Effector memory CD8-positive, alpha-beta T cell (primary cell): ENCODE measurements around the gene MMAB.

Experiments
- ATAC-seq: fragments of 150-1000 bp; cut with Tn5 transposase; replicated peaks from 2 replicates; pipeline ENCODE4 v1.10.0; 2021; ENCODE audit warnings: mild to moderate bottlenecking, moderate library complexity
- DNase-seq, 3 experiments: peaks; one replicate each; pipeline ENCODE4 v3.0.0; 2021
- H3K27ac Mint-ChIP-seq, 2 donors: one replicate each; pipeline ENCODE4 v1.8.0; 2022; ENCODE audit warnings: mild to moderate bottlenecking in 2 of 2, mixed read lengths in 2 of 2, moderate library complexity in 2 of 2
- H3K27me3 Mint-ChIP-seq, 2 donors: one replicate each; pipeline ENCODE4 v1.8.0; 2022; ENCODE audit warnings: mixed read lengths in 2 of 2
- H3K36me3 Mint-ChIP-seq: one replicate; pipeline ENCODE4 v1.8.0; 2022; ENCODE audit warnings: mild to moderate bottlenecking, moderate library complexity, mixed read lengths; ENCODE audit not compliant: insufficient read depth
- H3K4me1 Mint-ChIP-seq, 2 donors: one replicate each; pipeline ENCODE4 v1.8.0; 2022; ENCODE audit warnings: low read depth in 2 of 2, mixed read lengths in 2 of 2
- H3K4me3 Mint-ChIP-seq, 2 donors: one replicate each; pipeline ENCODE4 v1.8.0; 2022; ENCODE audit warnings: mild to moderate bottlenecking in 2 of 2, mixed read lengths in 2 of 2, moderate library complexity in 2 of 2
- H3K9me3 Mint-ChIP-seq, 2 donors: one replicate each; pipeline ENCODE4 v1.8.0; 2022; ENCODE audit warnings: mixed read lengths in 2 of 2

MMAB gene

GRCh38 chr12:109542876-109543275, 30.4 kb downstream of the MMAB start:
- H3K4me3 Mint-ChIP-seq, result no peak overlapping the region
- no peak for DNase-seq
- ATAC-seq, result no peak
- no peaks in the 10 kb centered on the region for H3K36me3 Mint-ChIP-seq
- peaks cover 12 to 14% of the 10 kb centered on the region in 2 donors for H3K27me3 Mint-ChIP-seq
- no peaks in the 10 kb centered on the region for H3K9me3 Mint-ChIP-seq
- peak overlapping the region in 1 of 2 donors; percentile 46 for H3K27ac Mint-ChIP-seq
- H3K4me1 Mint-ChIP-seq, result peaks cover 20 to 27% of the 10 kb centered on the region in 2 donors

- no peak for ATAC-seq
- Mint-ChIP-seq H3K27ac (peak overlapping the region in 1 of 2 donors; percentile 38), H3K36me3 (no peaks in the 10 kb centered on the region), H3K9me3 (no peaks in the 10 kb centered on the region), H3K4me3 (no peak overlapping the region), H3K27me3 (peaks cover 3 to 6% of the 10 kb centered on the region in 2 donors), H3K4me1 (peaks cover 15 to 22% of the 10 kb centered on the region in 2 donors)
- DNase-seq, result no peak
Measured at GRCh38 chr12:109542014-109542413, 31.3 kb downstream of the MMAB start.

- Mint-ChIP-seq H3K4me3 (no peak overlapping the region), H3K27me3 (no peaks in the 10 kb centered on the region), H3K36me3 (no peaks in the 10 kb centered on the region), H3K27ac (no peak overlapping the region), H3K9me3 (no peaks in the 10 kb centered on the region), H3K4me1 (peaks cover 15 to 22% of the 10 kb centered on the region in 2 donors)
- ATAC-seq, result no peak
- no peak for DNase-seq
Measured at GRCh38 chr12:109541413-109541726, 31.9 kb downstream of the MMAB start.

- no peaks in the 10 kb centered on the region for H3K36me3 Mint-ChIP-seq
- peaks cover 15 to 22% of the 10 kb centered on the region in 2 donors for H3K4me1 Mint-ChIP-seq
- ATAC-seq (no peak), DNase-seq (no peak)
- no peaks in the 10 kb centered on the region for H3K9me3 Mint-ChIP-seq
- no peak overlapping the region for H3K4me3 Mint-ChIP-seq
- H3K27ac Mint-ChIP-seq, result no peak overlapping the region
- H3K27me3 Mint-ChIP-seq, result no peaks in the 10 kb centered on the region
Measured at GRCh38 chr12:109540526-109541412, 32.5 kb downstream of the MMAB start.

GRCh38 chr12:109539508-109539907, 33.8 kb downstream of the MMAB start:
- Mint-ChIP-seq H3K9me3 (no peaks in the 10 kb centered on the region), H3K27ac (no peak overlapping the region), H3K36me3 (no peaks in the 10 kb centered on the region), H3K4me3 (no peak overlapping the region), H3K4me1 (peaks cover 4 to 10% of the 10 kb centered on the region in 2 donors), H3K27me3 (no peaks in the 10 kb centered on the region)
- ATAC-seq, result no peak
- no peak for DNase-seq

GRCh38 chr12:109538191-109538863, 35.0 kb downstream of the MMAB start:
- Mint-ChIP-seq H3K27me3 (no peaks in the 10 kb centered on the region), H3K36me3 (no peaks in the 10 kb centered on the region), H3K9me3 (no peaks in the 10 kb centered on the region), H3K4me3 (no peak overlapping the region), H3K4me1 (peaks cover 0 to 5% of the 10 kb centered on the region in 2 donors), H3K27ac (no peak overlapping the region)
- DNase-seq (no peak), ATAC-seq (no peak)

GRCh38 chr12:109537136-109537535, 36.2 kb downstream of the MMAB start:
- Mint-ChIP-seq H3K27ac (no peak overlapping the region), H3K27me3 (no peaks in the 10 kb centered on the region), H3K4me3 (no peak overlapping the region), H3K36me3 (no peaks in the 10 kb centered on the region), H3K4me1 (peaks cover 0 to 2% of the 10 kb centered on the region in 2 donors), H3K9me3 (no peaks in the 10 kb centered on the region)
- no peak for ATAC-seq
- no peak for DNase-seq

- Mint-ChIP-seq H3K36me3 (no peaks in the 10 kb centered on the region), H3K27me3 (no peaks in the 10 kb centered on the region), H3K4me1 (peaks cover 0 to 2% of the 10 kb centered on the region in 2 donors), H3K9me3 (no peaks in the 10 kb centered on the region), H3K4me3 (no peak overlapping the region), H3K27ac (peak overlapping the region; percentile 7 to 15)
- no peak for ATAC-seq
- DNase-seq, result no peak
Measured at GRCh38 chr12:109535863-109536250, 37.4 kb downstream of the MMAB start.

GRCh38 chr12:109535231-109535862, 38.0 kb downstream of the MMAB start:
- H3K36me3 Mint-ChIP-seq, result peaks cover 4% of the 10 kb centered on the region
- no peaks in the 10 kb centered on the region for H3K9me3 Mint-ChIP-seq
- ATAC-seq (no peak), DNase-seq (no peak)
- no peak overlapping the region for H3K27ac Mint-ChIP-seq
- H3K27me3 Mint-ChIP-seq, result no peaks in the 10 kb centered on the region
- no peak overlapping the region for H3K4me3 Mint-ChIP-seq
- H3K4me1 Mint-ChIP-seq, result peaks cover 0 to 2% of the 10 kb centered on the region in 2 donors

- Mint-ChIP-seq H3K27me3 (no peaks in the 10 kb centered on the region), H3K4me1 (peaks cover 0 to 2% of the 10 kb centered on the region in 2 donors), H3K9me3 (no peaks in the 10 kb centered on the region), H3K4me3 (no peak overlapping the region), H3K27ac (no peak overlapping the region), H3K36me3 (peaks cover 6% of the 10 kb centered on the region)
- DNase-seq (no peak), ATAC-seq (no peak)
Measured at GRCh38 chr12:109534456-109534855, 38.8 kb downstream of the MMAB start.

- ATAC-seq, result no peak
- Mint-ChIP-seq H3K4me1 (peaks cover 0 to 2% of the 10 kb centered on the region in 2 donors), H3K4me3 (no peak overlapping the region), H3K27ac (no peak overlapping the region), H3K27me3 (no peaks in the 10 kb centered on the region), H3K9me3 (no peaks in the 10 kb centered on the region), H3K36me3 (peaks cover 12% of the 10 kb centered on the region)
- no peak for DNase-seq
Measured at GRCh38 chr12:109533487-109533740, 39.9 kb downstream of the MMAB start.

- H3K27me3 Mint-ChIP-seq, result no peaks in the 10 kb centered on the region
- H3K4me3 Mint-ChIP-seq, result no peak overlapping the region
- no peaks in the 10 kb centered on the region for H3K9me3 Mint-ChIP-seq
- H3K27ac Mint-ChIP-seq, result no peak overlapping the region
- DNase-seq (no peak), ATAC-seq (no peak)
- H3K4me1 Mint-ChIP-seq, result peaks cover 0 to 2% of the 10 kb centered on the region in 2 donors
- H3K36me3 Mint-ChIP-seq, result peaks cover 16% of the 10 kb centered on the region
Measured at GRCh38 chr12:109532721-109533486, 40.4 kb downstream of the MMAB start.

GRCh38 chr12:109531411-109531810, 41.9 kb downstream of the MMAB start:
- no peak overlapping the region for H3K4me3 Mint-ChIP-seq
- H3K27me3 Mint-ChIP-seq, result no peaks in the 10 kb centered on the region
- H3K4me1 Mint-ChIP-seq, result no peaks in the 10 kb centered on the region
- no peak for DNase-seq
- H3K36me3 Mint-ChIP-seq, result peaks cover 20% of the 10 kb centered on the region
- H3K9me3 Mint-ChIP-seq, result no peaks in the 10 kb centered on the region
- no peak overlapping the region for H3K27ac Mint-ChIP-seq
- ATAC-seq, result no peak
